Stimulated activated CD4-positive, alpha-beta T cell treated with anti-CD3 and anti-CD28 coated beads, Interleukin-15, amount 100 ng/mL, for 48 hours (primary cell): ENCODE results near the gene CD302.
"Not testable (repeated sequence)": the region's sequence is repeated elsewhere in the genome, so short reads cannot be mapped to it uniquely, and the experiment has no call there.

Source experiments
- DNase-seq, 2 donors: peaks; one replicate each; pipeline ENCODE4 v3.0.0-alpha.2; 2020; ENCODE audit warnings: low read depth in 2 of 2

The CD302 gene

GRCh38 chr2:159797543-159798375 is at the start of gene CD302:
TSS of gene CD302 (minus strand) at chr2:159798208. CDS start at chr2:159798198, 10 bp downstream.
- DNase-seq, result peak in 1 of 2 donors; percentile 28

GRCh38 chr2:159846564-159846963 is 48.6 kb upstream of the CD302 start:
- no peak for DNase-seq

- no peak for DNase-seq
Measured at GRCh38 chr2:159840616-159841015, 42.6 kb upstream of the CD302 start.

- DNase-seq, result no peak
Measured at GRCh38 chr2:159832858-159833257, 34.9 kb upstream of the CD302 start.

GRCh38 chr2:159832026-159832425 is 34.0 kb upstream of the CD302 start:
- DNase-seq, result no peak

- DNase-seq, result no peak
Measured at GRCh38 chr2:159829376-159829775, 31.4 kb upstream of the CD302 start.

GRCh38 chr2:159828738-159829137 is 30.7 kb upstream of the CD302 start:
- no peak for DNase-seq

GRCh38 chr2:159822478-159822833 is 24.4 kb upstream of the CD302 start:
- DNase-seq, result not testable (repeated sequence)

GRCh38 chr2:159821775-159822477 is 23.9 kb upstream of the CD302 start:
- DNase-seq, result not testable (repeated sequence)

GRCh38 chr2:159818940-159819339 is 20.9 kb upstream of the CD302 start:
- DNase-seq, result no peak

- no peak for DNase-seq
Measured at GRCh38 chr2:159817283-159817682, 19.3 kb upstream of the CD302 start.

- DNase-seq, result no peak
Measured at GRCh38 chr2:159811232-159811631, 13.2 kb upstream of the CD302 start.

GRCh38 chr2:159808032-159808425 is 10.0 kb upstream of the CD302 start:
- DNase-seq, result no peak

GRCh38 chr2:159807183-159808031 is 9.4 kb upstream of the CD302 start:
- DNase-seq, result peak in 1 of 2 donors; percentile 8

GRCh38 chr2:159804941-159805340 is 6.9 kb upstream of the CD302 start:
- DNase-seq, result no peak

GRCh38 chr2:159803235-159803962 is 5.4 kb upstream of the CD302 start:
- no peak for DNase-seq

- no peak for DNase-seq
Measured at GRCh38 chr2:159802673-159803072, 4.7 kb upstream of the CD302 start.

- DNase-seq, result no peak
Measured at GRCh38 chr2:159799833-159800232, 1.8 kb upstream of the CD302 start.

- no peak for DNase-seq
Measured at GRCh38 chr2:159798376-159798725, 343 bp upstream of the CD302 start.

GRCh38 chr2:159797225-159797542 is 824 bp downstream of the CD302 start:
- DNase-seq, result no peak

- no peak for DNase-seq
Measured at GRCh38 chr2:159795841-159796690, 1.9 kb downstream of the CD302 start.
